Testis (tissue), 2 donors: ENCODE results near the gene PLEKHG4B.
"Not testable (repeated sequence)": the region's sequence is repeated elsewhere in the genome, so short reads cannot be mapped to it uniquely, and the experiment has no call there.

Experiments used
- CTCF ChIP-seq, 3 experiments: fragments of 450-650 bp in 2 of 3; fragments of 200-600 bp in 1 of 3; sonication (generic) in 1 of 3; IDR thresholded peaks; one replicate each; pipeline ENCODE4 v1.5.1; 2016 to 2019; ENCODE audit warnings: antibody characterized with exemption in 3 of 3, mild to moderate bottlenecking in 2 of 3, moderate library complexity in 1 of 3
- POLR2A ChIP-seq: fragments of 450-650 bp; IDR thresholded peaks from one replicate; pipeline ENCODE4 v1.6.1; 2017; ENCODE audit warnings: antibody characterized with exemption, mild to moderate bottlenecking, moderate library complexity

GRCh38 chr5:164783-165182, 72.8 kb downstream of the PLEKHG4B start:
- not testable (repeated sequence) for TF ChIP-seq CTCF (IDR thresholded peaks at IDR 0.05); POLR2A
